HL-60 (cell line): ENCODE results near the gene SP9.

Experiments used
- DNase-seq, 2 experiments: peaks; one replicate each; pipeline ENCODE4 v3.0.0-alpha.2; 2010 to 2020; ENCODE audit warnings: low read depth in 1 of 2, low spot score in 1 of 2
- H3K27ac ChIP-seq: fragments of 250-450 bp; sonication (Bioruptor Pico); replicated peaks from 2 replicates; pipeline ENCODE4 v1.5.1; 2020; ENCODE audit warnings: mild to moderate bottlenecking, moderate library complexity
- H3K27me3 ChIP-seq: fragments of 250-450 bp; sonication (Bioruptor Pico); 2 replicates; pipeline ENCODE4 v1.5.1; 2021; ENCODE audit warnings: mild to moderate bottlenecking, moderate library complexity; ENCODE audit not compliant: insufficient read depth, poor library complexity, severe bottlenecking
- H3K4me3 ChIP-seq: replicated peaks from 2 replicates; pipeline ENCODE4 v1.5.1; 2011; ENCODE audit warnings: mild to moderate bottlenecking, control low read depth, low read length; ENCODE audit not compliant: insufficient read depth
- GABPA ChIP-seq: IDR thresholded peaks from 2 replicates; pipeline ENCODE4 v1.6.1; 2012; ENCODE audit warnings: low read depth
- POLR2AphosphoS5 ChIP-seq: IDR thresholded peaks from 2 replicates; pipeline ENCODE4 v1.6.1; 2012; ENCODE audit warnings: low read depth
- SPI1 ChIP-seq: IDR thresholded peaks from 2 replicates; pipeline ENCODE4 v1.6.1; 2012; ENCODE audit warnings: low read depth, mild to moderate bottlenecking, borderline replicate concordance
- long read RNA-seq: library from polyadenylated mRNA; unstranded; transcript quantifications from one replicate; pipeline ENCODE4 v2.0.0, GENCODE V29; 2020
- TF ChIP-seq, protein P1 (sequence below): IDR thresholded peaks from 2 replicates; pipeline ENCODE4 v1.6.1; 2012; ENCODE audit warnings: low read depth; ENCODE audit not compliant: insufficient replicate concordance
- TF ChIP-seq, protein P2 (sequence below): IDR thresholded peaks from one replicate; pipeline ENCODE4 v1.5.1; 2011; ENCODE audit warnings: low read length, control low read depth, inconsistent platforms; ENCODE audit not compliant: insufficient read depth

The SP9 gene
- long read RNA-seq: 0 reads

DNA sequence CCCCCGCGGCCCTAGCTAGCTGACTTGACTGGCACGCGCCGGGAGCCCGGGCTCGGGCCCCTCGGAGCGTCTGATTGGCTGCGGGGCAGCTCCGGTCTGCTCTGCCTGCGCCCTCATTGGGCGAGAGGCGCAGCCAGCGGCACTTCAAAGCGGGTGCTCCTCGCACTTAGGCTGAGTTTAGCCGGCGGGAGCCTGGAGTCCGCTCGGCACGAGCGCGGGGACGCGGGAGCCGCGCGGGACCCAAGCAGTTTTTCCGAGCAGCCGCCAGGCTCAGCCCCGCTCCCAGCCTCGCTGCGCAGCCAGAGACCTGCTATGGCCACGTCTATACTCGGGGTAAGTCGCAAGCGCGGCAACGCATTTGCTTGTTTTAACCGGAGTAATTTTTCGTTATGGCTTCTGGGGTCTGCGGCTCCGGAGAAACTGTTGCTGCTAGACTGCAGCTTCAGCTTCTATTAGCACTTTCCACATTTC, at the start of gene SP9:
SP9 (plus strand) TSS at position 174 of the 471 bp plus-strand sequence; CDS start at position 313, 139 bp downstream.
- TF ChIP-seq GABPA (no peak), SPI1 (no peak), POLR2AphosphoS5 (no peak)
- TF ChIP-seq, protein P1, sequence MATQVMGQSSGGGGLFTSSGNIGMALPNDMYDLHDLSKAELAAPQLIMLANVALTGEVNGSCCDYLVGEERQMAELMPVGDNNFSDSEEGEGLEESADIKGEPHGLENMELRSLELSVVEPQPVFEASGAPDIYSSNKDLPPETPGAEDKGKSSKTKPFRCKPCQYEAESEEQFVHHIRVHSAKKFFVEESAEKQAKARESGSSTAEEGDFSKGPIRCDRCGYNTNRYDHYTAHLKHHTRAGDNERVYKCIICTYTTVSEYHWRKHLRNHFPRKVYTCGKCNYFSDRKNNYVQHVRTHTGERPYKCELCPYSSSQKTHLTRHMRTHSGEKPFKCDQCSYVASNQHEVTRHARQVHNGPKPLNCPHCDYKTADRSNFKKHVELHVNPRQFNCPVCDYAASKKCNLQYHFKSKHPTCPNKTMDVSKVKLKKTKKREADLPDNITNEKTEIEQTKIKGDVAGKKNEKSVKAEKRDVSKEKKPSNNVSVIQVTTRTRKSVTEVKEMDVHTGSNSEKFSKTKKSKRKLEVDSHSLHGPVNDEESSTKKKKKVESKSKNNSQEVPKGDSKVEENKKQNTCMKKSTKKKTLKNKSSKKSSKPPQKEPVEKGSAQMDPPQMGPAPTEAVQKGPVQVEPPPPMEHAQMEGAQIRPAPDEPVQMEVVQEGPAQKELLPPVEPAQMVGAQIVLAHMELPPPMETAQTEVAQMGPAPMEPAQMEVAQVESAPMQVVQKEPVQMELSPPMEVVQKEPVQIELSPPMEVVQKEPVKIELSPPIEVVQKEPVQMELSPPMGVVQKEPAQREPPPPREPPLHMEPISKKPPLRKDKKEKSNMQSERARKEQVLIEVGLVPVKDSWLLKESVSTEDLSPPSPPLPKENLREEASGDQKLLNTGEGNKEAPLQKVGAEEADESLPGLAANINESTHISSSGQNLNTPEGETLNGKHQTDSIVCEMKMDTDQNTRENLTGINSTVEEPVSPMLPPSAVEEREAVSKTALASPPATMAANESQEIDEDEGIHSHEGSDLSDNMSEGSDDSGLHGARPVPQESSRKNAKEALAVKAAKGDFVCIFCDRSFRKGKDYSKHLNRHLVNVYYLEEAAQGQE: no peak
- TF ChIP-seq, protein P2, sequence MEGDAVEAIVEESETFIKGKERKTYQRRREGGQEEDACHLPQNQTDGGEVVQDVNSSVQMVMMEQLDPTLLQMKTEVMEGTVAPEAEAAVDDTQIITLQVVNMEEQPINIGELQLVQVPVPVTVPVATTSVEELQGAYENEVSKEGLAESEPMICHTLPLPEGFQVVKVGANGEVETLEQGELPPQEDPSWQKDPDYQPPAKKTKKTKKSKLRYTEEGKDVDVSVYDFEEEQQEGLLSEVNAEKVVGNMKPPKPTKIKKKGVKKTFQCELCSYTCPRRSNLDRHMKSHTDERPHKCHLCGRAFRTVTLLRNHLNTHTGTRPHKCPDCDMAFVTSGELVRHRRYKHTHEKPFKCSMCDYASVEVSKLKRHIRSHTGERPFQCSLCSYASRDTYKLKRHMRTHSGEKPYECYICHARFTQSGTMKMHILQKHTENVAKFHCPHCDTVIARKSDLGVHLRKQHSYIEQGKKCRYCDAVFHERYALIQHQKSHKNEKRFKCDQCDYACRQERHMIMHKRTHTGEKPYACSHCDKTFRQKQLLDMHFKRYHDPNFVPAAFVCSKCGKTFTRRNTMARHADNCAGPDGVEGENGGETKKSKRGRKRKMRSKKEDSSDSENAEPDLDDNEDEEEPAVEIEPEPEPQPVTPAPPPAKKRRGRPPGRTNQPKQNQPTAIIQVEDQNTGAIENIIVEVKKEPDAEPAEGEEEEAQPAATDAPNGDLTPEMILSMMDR: no peak
- peak within 1 kb of the TSS; percentile 47 for H3K4me3 ChIP-seq
- DNase-seq: peak in 1 of 2 experiments; percentile 28
- H3K27me3 ChIP-seq: peaks cover 88% of the 10 kb centered on the region
- no peak within 1 kb of the TSS for H3K27ac ChIP-seq

DNA sequence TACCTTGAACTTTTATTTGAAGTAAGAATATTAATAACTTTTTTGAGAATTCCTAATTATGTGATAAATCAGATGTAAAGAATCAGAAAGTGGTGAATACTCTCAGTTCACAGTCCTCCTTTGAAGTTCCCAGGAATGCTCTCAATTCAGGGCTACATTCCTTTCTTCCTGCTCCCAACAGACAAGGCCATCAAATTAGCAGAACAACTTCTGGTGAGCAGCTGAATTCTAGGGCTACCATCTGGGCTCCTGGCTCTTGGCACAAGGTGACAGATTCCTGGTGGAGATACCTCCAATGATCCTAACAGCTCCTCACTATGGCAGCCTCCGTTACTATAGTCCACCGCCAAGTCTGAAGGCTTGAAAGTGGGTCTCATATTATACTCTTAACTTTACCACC, 48.6 kb upstream of the SP9 start:
- no peak for DNase-seq
- Histone ChIP-seq H3K27me3 (no peaks in the 10 kb centered on the region), H3K4me3 (no peak overlapping the region), H3K27ac (no peak overlapping the region)
- TF ChIP-seq POLR2AphosphoS5 (no peak), SPI1 (no peak), GABPA (no peak)
- TF ChIP-seq, protein P1: no peak
- TF ChIP-seq, protein P2: no peak

DNA sequence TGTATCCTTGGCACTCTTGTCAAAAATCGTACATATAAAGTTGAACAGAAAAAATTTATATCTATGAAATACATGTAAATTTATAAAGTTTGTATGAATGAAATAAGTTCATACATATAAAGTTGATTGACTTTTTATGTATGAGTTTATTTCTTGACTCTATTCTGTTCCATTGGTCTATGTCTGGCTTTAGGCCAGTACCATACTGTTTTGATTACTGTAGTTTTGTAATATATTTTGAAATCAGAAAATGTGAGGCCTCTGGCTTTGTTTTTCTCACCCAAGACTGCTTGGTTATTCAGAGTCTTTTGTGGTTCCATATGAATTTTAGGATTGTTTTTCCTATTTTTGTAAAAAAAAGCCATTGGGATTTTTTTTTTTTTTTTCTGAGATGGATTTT, 41.8 kb upstream of the SP9 start:
- Histone ChIP-seq H3K4me3 (no peak overlapping the region), H3K27me3 (no peaks in the 10 kb centered on the region), H3K27ac (no peak overlapping the region)
- TF ChIP-seq GABPA: no peak
- TF ChIP-seq, protein P2: no peak
- TF ChIP-seq POLR2AphosphoS5: no peak
- TF ChIP-seq, protein P1: no peak
- no peak for TF ChIP-seq SPI1
- DNase-seq: no peak
